Measurements from ENCODE around the gene RGS9. TPM values are rescaled to one million over a fixed set of nuclear protein-coding genes. Genes with fewer than 3 reads are reported as not detected.

RGS9 gene
- total and polyA plus RNA-seq, 4 donors = 1.0 to 4.0 (median 2.1) TPM

GRCh38 chr17:65193305-65193704 is 56.1 kb downstream of the RGS9 start (continued):
- TF ChIP-seq CTCF (IDR thresholded peaks at IDR 0.05; ENCODE audit: low read depth, low read length, missing input control) (no peak), HNF4G (IDR thresholded peaks at IDR 0.05) (no peak), RAD21 (IDR thresholded peaks at IDR 0.05) (peak in 1 of 2 donors; percentile 29), EGR1 (IDR thresholded peaks at IDR 0.05; ENCODE audit: low read depth in 2 of 2) (peak in 1 of 2 donors; percentile 45), SP1 (IDR thresholded peaks at IDR 0.05) (peak; percentile 37), YY1 (IDR thresholded peaks at IDR 0.05) (no peak)

- 54% methylated on average over 9 of the region's 9 CpGs for WGBS
- peak overlapping the region; percentile 7 to 45 for H3K27ac ChIP-seq (ENCODE audit: low read depth in 1 of 2, low read length in 2 of 2)
- no peaks in the 10 kb centered on the region for H3K36me3 ChIP-seq (ENCODE audit: control insufficient read depth in 4 of 4, insufficient read depth in 3 of 4, low read depth in 1 of 4, low read length in 3 of 4)
Observed at GRCh38 chr17:65193716-65194293, 56.6 kb downstream of the RGS9 start.

More at GRCh38 chr17:65193716-65194293, 56.6 kb downstream of the RGS9 start:
- TF ChIP-seq HNF4A (conservative IDR thresholded peaks at IDR 0.05) (no peak), REST (IDR thresholded peaks at IDR 0.05) (no peak), SP1 (IDR thresholded peaks at IDR 0.05) (no peak), YY1 (IDR thresholded peaks at IDR 0.05) (no peak), ZBTB33 (IDR thresholded peaks at IDR 0.05) (no peak), RXRA (IDR thresholded peaks at IDR 0.05) (no peak), NR2F2 (IDR thresholded peaks at IDR 0.05) (no peak), FOXA2 (IDR thresholded peaks at IDR 0.05) (no peak), GABPA (IDR thresholded peaks at IDR 0.05 in 1 of 2, conservative IDR thresholded peaks at IDR 0.05 in 1 of 2) (no peak), TAF1 (conservative IDR thresholded peaks at IDR 0.05) (no peak), RAD21 (IDR thresholded peaks at IDR 0.05) (no peak), HNF4G (IDR thresholded peaks at IDR 0.05) (no peak)
- no peaks in the 10 kb centered on the region for H3K9me3 ChIP-seq (ENCODE audit: control insufficient read depth in 4 of 4, low read length in 3 of 4)
- H3K27me3 ChIP-seq (ENCODE audit: control insufficient read depth in 4 of 4, insufficient read depth in 4 of 4, low read length in 3 of 4) = no peaks in the 10 kb centered on the region
- H3K9ac ChIP-seq (ENCODE audit: low read depth in 1 of 2, low read length in 2 of 2) = no peak overlapping the region
- H3K4me3 ChIP-seq (ENCODE audit: low read depth in 1 of 3, low read length in 3 of 3) = no peak overlapping the region
- DNase-seq (ENCODE audit: low spot score) = no peak
- H3K4me1 ChIP-seq (ENCODE audit: control insufficient read depth in 4 of 4, insufficient read depth in 4 of 4, low read length in 3 of 4) = peaks cover 2 to 20% (median 9%) of the 10 kb centered on the region in 4 donors

Data from liver (tissue), 9 donors.